ENCODE results near the gene TMED6.

- TF ChIP-seq CTCF (IDR thresholded peaks at IDR 0.05) (no peak), POLR2A (IDR thresholded peaks at IDR 0.05) (no peak), POLR2AphosphoS5 (IDR thresholded peaks at IDR 0.05) (no peak), EP300 (IDR thresholded peaks at IDR 0.05) (no peak)
These were observed 11.4 kb downstream of the TMED6 start for GRCh38 chr16:69340095-69340644.

Data from stomach (tissue), 4 donors.